NCI-H2107 treated with DMSO at 0.1 percent for 48 hours (cell line): ENCODE data around the gene DOCK9.
"Not testable (repeated sequence)": the region's sequence is repeated elsewhere in the genome, so short reads cannot be mapped to it uniquely, and the experiment has no call there.

Source experiments
- DNase-seq: peaks from one replicate; lab custom pipeline; 2025; ENCODE audit not compliant: unreplicated experiment; lab: John Stamatoyannopoulos, UW

DOCK9 gene

DNA sequence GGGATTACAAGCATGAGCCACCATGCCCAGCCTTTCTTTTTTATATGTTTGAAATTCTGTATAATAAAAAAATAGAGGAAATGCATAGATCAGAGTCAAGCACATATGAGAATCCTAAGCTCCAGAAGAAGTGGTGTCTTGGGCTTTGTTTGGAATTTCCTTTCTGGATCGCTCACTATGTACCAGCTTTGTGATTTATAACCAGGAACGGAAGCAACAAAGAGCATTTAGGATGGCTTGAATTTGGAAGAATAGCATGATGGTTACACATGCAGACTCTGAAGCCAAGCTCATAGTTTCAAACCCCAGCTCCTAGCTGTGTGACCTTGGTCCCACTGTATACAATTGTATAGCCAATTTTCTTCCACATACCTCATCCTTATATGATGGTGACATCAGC lies 197.4 kb downstream of the DOCK9 start:
- no peak for DNase-seq

DNA sequence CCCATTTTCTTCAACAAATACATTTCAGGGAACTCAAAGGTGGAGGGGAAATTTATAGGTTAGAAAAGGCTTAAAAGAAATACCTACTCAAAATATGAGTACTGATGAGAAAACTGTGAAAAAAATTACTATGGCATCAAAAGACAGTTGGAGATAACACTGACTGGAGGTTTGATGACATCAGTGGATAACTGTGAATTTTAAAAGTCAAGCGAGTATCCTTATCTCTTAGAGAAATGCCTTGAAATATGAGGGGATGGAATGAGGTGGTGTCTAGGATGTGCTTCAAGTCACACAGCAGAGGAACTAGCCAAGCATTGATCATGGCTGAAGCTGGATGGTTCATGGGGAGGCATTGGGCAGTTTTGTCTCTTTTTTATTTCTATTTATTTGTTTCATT lies 198.2 kb downstream of the DOCK9 start:
- no peak for DNase-seq

DNA sequence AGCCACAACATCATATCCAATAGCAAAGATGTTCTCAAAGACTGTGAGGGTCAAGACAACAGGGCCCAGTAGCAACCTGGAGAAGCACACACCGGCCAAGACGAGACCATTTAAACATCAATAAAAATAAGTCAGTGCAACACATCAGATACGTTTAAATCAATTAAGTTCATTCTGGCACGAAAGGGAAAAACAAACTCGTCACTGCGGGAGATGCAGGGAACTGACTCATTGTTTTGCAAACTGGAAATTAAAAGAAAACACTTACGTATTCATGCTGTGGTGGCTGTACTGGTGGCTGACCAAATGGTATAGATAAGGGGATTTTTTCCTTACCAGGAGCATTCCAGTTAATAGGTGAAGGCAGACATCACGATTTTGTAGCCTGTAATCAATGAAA lies 199.1 kb downstream of the DOCK9 start:
- no peak for DNase-seq

DNA sequence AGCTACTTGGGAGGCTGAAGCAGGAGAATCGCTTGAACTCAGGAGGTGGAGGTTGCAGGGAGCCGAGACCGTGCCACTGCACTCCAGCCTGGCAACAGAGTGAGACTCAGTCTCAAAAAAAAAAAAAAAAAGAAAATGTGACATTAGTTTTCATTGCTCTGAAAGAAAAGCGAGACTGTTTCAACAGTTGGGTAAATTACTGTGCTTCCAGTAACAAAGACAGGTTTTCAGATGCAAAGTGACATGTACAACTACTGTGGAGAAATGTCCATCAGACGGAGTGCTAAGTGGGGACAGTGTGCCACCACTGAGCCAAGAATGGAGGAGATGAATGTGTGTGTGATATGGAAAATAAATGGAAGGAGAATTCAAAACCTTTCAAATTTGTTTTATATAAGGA lies 201.2 kb downstream of the DOCK9 start:
- DNase-seq: no peak

DNA sequence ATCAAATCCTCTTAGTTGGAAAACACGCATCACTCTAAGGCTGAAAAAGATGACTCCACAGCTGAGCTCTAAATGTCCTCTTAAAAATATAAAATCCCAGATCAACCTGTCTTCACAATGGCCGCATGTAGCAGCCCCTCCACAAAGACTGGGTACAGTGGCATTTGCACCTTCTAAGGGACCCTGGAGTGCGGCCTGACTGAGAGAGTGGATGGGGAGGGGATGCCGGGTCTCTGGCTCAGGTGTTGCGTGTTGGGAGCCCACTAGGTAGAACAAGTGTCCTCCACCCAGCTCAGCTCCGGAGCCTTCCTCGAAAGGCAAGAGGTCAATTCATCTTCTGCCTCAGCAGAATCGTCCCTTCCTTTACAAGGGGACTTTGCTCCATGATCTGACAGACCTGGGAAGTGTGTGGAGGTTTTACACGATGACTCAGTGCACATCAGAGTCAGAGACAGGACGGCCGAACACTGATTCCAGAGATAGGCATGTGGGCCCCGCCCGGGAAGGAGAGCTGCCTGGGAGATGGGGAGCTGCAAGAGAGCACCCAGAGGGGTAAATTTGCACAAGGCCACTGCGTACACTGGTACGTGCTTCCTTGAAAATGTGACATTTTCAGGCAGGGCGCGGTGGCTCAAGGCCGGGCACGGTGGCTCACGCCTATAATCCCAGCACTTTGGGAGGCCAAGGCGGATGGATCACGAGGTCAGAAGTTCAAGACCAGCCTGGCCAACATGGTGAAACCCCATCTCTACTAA lies 201.8 kb downstream of the DOCK9 start:
- no peak for DNase-seq

DNA sequence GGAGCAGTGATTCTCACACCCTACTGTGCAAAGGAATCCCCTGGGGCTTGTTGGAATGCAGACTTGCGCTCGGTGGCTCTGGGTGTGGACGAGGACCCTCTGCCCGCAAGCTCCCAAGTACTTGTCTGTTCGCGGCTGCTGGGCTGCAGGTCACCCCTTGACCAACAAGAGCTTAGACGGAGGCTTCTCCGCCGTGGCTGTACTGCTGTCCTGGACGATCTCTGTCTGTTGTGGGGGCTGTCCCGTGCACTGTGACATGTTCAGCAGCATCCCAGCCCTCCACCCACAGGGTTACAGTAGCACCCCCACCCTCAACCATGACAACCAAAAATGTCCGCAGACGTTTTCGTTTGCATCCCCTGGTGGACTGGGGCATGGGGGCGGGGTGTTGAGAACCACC lies 202.5 kb downstream of the DOCK9 start:
- DNase-seq: no peak

DNA sequence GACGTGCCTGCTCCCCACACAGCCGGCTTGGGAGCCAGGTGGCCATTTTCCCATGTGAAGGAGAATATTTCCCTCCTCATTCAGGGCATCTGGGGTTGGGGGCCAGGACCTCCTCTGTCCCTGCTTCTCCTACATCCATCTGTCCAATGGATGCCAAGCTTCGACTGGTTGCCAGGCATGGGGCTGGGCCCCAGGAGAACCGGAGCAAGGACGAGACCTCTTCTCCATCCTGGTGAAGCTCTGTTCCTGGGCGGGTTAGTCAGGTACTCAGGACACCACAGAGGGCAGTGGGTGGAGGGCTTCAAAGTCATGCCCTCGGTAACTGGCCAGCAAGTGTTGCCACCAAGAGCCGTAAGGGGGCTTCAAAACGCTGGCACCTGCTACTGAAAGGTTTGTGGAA lies 203.1 kb downstream of the DOCK9 start:
- DNase-seq: no peak

DNA sequence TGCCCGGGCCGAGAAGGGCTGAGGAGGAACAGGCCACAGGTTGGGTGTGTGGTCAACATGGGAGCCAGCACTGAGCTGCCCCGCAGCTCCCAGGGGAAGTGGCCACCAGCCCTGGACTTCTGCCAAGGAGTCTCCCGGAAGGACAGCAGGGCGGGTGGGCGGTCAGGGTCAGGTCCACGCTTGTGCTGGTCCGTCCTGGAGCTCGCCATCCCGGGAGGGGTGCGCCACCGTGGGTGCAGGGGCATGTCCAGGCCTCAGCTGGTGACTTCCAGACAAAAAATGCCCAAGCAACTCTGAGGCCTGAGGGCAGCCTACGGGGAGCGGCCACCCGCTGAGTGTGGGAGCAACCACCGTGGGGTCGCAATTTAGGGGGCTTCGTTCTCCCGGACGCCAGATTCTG lies 203.9 kb downstream of the DOCK9 start:
- no peak for DNase-seq

DNA sequence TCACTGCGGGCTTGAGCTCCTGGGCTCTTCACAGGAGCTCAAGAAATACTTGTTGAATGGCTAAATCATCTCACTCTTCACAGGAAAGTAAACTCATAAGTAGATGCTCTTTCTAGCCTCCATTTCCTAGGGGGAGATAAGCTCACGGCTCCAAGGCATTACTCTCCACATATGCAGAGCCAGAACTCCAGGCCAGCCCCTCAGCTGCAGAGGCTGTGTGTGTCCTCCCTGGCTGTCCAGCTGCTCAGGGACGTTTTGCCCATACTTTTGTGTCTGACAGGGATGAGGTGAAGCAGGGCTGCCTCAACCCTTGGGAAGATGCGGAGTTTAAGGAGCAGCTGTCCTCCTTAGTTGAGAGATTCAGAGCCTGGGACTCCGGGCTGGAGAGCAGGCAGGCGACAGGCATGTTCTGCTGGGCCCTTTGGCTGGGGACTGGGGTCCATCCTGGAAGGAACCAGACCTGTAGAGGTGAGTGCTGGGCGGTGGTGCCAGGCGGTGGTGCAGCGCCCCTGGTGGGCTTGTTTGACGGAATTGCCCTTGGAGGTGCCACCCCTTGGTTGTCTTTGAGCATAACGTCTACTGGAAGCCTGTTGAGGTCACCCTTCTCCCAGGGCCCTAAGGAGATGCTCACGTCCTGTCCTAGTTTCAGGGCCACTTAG lies 204.9 kb downstream of the DOCK9 start:
- no peak for DNase-seq

DNA sequence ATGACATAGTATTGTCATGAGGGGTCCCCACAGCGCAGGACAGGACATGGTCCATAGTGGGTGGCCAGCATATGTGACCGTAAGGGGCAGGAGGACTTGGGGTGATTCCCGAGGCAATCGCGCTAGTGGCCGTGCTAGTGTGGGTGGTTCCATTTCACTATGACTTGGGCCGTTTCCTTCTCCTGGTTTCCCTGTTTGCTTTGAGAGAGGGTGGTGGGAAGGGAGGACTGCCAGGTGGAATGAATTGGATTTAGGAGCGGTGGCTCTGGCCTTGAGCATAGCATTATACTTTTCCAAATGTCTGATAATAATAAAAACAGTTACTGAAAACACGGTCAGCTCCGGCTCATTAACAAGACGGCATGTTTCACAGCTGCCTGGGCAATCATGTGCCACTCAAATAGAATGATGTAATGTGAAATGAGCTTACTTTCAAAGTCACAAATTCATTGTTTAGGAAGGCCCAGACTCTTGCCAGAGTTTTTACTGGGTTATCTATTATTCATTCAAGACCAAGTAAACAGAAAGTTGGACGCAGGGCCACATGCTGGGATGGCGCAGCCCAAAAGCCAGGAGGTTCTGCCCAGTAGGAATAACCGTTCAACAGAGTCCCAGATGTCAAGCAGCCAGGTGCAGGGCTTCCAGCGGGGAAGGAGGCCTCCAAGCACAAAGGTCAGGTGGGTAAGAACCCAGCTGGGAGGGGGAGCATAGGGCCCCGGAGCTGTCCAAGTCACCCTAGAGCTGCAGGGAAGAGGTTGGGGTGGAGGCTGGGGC lies 205.8 kb downstream of the DOCK9 start:
- no peak for DNase-seq

DNA sequence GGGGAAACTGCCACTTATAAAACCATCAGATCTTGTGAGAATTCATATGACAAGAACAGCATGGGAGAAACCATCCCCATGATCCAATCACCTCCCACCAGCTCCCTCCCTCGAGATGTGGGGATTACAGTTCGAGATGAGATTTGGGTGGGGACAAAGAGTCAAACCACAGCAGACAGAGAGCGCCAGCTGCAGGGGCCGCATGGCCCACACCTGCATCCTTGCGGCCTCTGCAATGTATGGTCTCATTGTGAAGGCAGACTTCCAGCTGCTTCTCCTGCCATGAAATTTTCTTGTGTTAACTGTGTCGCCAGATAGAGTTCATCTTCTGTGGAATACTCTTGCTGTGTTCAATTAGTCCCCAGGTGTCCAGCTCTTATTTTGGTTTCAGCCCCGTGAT lies 208.1 kb downstream of the DOCK9 start:
- DNase-seq: no peak

DNA sequence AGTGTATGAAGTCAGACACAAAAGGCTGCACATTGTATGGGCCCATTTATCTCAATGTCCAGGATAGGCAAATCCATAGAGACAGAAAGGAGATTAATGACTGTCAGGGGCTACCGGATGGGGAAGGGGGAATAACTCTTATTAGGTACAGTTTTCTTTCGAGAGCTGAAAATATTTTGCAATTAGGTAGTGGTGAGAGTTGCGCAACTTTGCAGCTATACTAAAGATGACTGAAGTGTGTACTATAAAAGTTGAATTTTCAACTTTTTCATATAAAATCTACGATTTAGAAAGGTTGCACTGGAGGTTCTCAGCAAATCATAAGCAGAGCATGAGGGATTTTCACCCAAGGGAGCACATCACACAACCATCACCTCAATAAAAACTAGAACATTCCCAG lies 209.3 kb downstream of the DOCK9 start:
- DNase-seq: no peak

DNA sequence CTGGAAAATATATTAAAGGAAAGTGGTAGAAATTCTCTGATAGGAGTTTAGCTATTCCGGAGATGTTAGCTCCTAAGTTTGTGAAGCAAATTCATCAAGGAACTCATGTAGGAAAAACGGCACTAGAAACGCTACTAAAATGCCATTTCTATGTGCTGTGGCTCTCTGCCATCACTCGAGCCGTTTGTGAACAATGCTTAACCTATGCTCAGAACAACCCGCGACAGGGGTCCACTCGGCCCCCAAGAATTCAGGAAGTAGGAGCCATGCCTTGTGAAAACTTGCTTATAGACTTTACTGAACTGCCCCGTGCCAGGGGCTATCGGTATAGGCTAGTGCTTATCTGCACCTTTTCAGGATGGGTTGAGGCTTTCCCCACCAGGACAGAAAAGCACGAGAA lies 211.2 kb downstream of the DOCK9 start:
- DNase-seq: no peak

DNA sequence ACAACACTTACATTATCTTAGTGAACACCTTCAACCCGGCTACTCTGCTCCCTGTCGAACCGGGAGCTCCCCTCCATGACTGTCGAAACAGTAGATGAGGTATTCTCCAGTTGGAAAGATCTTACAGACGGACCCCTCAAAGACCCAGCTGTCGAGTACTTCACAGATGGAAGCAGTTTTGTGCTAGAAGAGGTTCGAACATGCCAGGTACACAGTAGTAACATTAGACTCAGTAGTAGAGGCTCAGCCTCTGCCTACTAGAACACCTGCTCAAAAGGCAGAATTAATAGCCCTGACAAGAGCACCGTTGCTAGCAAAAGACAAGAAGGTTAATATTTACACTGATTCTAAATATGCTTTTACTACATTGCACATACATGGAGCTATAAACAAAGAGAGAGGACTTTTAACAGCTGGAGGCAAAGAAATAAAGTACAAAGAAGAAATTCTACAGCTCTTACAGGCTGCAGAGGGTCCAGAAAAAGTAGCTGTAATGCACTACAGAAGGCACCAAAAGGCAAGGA lies 211.8 kb downstream of the DOCK9 start:
- no peak for DNase-seq

DNA sequence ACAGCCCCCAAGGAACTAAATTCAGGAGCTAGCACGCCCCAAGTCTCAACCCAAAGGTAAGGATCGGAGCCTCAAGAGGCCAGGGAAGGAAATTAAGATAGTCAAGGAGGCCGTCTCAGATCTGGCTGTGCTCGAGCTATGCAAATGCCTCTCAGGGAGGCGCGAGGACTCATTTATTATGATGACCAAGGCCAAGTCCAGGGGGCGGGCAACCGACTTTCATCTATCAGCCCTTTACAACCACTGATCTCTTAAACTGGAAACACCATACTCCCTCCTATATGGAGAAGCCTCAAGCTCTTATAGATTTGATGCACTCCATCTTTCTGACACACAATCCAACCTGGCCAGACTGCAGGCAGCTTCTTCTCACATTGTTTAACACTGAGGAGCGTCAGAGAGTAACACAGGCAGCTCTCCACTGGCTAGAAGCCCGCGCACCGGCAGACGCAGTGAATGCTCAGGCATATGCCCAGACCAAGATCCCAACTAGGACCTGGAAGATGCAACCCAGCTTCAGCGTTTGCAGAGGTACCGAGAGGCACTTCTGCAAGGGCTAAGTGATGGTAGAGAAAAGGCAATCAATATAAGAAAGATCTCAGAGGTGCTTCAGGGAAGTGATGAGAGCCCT lies 215.8 kb downstream of the DOCK9 start:
- no peak for DNase-seq

DNA sequence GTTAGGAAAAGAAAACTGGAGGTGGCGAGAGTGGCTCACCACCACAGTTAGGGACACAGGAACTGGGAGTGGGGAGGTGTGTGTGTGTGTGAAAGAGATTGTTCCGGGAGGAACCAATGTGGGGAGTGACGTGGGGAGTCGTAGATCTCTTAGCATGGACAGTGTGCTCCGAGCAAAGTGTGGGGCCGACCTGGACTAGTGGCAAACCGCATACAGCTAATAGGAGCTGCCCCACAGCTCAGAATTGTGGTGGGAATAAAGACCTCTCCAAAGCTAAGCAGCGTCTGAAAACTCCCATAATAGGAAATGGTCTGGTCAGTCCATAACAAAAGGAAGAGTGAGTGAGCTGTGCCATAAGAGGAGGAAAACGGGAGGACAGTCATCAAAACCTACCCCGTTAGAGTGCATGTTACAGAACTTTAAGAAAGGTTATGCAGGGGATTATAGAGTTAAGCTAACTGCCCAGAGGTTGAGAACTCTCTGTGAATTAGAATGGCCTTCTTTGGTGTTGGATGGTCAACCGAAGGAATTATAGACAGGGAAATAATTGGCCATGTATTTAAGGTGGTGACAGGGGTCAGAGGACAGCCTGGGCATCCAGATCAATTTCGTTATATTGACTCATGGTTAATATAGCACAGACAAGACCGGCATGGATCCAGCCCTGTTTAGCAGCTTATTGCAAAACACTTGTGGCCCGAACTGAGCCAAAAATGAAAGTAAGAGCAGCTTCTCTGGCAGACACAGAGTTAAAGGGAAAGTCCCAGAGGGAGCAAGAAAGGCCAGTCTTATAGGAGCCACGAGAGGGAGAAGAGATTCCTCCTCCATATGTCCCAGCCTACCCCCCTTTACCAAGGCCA lies 216.5 kb downstream of the DOCK9 start:
- DNase-seq: no peak

DNA sequence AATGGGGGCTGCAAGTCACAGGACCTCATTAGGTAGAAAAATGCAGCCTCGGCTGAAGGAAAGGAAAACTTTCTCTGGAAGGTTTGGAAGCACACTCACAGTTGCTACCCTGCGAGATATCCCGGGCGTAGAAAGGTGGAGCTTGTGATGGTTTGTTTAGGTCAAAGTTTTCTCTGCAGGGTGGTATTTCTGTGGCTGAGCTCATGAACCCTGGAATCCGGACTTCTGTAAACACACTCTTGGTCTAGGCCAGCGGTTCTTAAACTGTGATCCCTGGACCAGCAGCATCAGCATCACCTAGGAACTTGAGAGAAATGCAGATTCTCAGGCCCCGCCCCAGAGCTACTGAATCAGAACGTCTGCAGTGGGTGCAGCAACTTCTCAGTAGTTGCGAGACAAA lies 222.1 kb downstream of the DOCK9 start:
- no peak for DNase-seq

DNA sequence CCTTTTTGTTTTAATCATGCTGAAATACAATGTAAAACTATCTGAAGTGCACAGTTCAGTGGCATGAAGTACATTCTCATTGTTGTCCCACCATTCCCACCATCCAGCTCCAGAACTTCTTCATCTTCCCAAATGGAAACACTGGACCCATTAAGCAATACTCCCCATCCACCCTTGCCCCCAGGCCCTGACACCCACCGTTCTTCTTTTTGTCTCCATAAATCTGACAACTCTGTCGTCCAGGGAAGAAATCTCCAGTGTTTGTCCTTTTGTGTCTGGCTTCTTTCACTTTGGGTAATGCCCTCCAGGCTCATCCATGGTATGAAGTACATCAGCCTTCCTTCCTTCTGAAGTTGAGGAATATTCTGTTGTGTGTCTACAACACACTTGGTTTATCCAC lies 222.7 kb downstream of the DOCK9 start:
- DNase-seq: no peak

DNA sequence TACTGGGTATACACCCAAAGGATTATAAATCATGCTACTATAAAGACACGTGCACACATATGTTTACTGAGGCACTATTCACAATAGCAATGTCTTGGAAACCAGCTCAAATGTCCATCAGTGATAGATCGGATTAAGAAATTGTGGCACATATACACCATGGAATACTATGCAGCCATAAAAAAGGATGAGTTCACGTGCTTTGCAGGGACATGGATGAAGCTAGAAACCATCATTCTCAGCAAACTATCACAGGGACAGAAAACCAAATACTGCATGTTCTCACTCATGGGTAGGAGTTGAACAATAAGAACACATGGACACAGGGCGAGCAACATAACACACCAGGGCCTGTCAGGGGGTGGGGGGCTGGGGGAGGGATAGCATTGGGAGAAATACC lies 223.4 kb downstream of the DOCK9 start:
- not testable (repeated sequence) for DNase-seq

DNA sequence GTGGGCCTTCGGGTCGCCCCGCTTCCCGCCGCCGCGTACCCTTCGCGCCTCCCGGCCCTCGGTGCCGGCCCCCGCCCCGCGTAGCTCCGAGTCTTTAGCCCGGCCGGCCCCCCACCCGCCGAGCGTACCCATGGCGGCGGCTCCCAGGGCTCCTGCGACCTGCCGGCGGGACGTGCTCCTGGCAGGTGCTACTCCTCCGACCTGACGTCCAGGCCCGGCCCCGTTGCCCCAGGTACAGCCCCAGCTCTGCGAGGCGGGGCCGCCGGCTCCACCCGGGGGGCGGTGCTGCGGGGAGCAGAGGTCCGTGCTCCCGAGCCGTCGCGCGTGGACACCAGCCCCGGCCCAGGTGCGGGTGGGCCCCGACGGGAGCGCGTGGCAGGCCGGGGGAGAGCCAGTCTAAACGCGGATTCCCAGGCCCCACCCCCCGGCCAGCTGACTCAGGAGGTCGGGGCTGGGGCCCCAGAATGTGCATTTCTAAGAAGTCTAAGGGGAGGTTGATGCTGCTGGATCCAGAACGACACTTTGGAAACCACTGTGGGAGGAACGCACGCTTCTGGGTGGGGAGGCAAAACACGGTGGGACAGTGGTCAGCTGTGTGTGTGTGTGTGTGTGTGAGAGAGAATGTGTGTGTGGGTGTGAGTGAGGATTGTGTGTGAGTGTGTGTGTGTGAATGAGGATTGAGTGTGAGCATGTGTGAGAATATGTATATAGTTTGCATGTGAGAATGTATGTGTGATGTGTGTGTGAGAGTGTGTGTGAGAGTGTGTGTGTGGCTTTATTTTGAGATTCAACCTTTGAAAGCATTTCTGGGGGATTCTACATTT lies 225.2 kb downstream of the DOCK9 start, which contains the start of gene SLC15A1:
Gene SLC15A1 (minus strand): TSS at position 206 of the 824 bp plus-strand sequence. CDS start 74 bp downstream, at position 132.
- DNase-seq: no peak
